GM18505 (cell line): ENCODE data around the gene DHRSX.
"Not testable (repeated sequence)": the region's sequence is repeated elsewhere in the genome, so short reads cannot be mapped to it uniquely, and the experiment has no call there.

Experiments
- ATAC-seq: cut with Tn5 transposase; IDR thresholded peaks from one replicate; pipeline ENCODE4 v1.9.1; 2021; ENCODE audit not compliant: unreplicated experiment
- POLR2A ChIP-seq: IDR thresholded peaks from 4 replicates; pipeline ENCODE4 v1.6.1; 2011; ENCODE audit warnings: borderline replicate concordance; ENCODE audit not compliant: insufficient read depth, insufficient read length; ENCODE audit errors: extremely low read depth

The DHRSX gene

DNA sequence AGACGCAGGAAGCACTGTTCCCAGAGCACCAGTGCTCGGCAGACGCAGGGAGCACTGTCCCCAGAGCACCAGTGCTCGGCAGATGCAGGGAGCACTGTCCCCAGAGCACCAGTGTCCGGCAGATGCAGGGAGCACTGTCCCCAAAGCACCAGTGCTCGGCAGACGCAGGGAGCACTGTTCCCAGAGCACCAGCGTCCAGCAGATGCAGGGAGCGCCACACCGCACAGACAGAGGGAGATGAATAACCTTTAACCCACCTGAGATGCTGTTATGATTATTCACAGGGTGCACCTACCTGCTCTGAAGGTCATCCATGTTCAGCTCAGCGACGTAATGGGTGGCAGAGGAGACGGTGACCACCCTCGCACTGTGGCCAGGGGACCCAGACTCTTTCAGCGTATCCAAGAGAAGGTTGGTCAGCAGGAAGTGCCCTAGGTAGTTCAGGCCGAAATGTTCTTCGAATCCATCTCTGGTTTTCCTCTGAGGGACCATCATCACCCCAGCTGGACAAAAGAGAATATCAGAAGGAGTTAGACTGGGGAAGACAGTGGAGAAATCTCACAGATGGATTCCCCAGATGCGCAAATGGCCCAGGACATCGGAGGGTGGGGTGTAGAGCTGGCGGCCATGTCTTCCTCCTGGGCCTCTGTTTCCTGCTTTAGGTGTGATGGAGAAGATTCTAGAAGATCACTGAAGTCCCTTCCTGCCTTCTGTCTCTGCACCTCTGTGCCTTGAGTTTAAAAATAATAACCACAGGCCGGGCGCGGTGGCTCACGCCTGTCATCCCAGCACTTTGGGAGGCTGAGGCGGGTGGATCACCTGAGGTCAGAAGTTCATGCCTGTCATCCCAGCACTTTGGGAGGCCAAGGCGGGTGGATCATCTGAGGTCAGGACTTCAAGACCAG is 234.1 kb downstream of the DHRSX start:
- TF ChIP-seq POLR2A = no peak

DNA sequence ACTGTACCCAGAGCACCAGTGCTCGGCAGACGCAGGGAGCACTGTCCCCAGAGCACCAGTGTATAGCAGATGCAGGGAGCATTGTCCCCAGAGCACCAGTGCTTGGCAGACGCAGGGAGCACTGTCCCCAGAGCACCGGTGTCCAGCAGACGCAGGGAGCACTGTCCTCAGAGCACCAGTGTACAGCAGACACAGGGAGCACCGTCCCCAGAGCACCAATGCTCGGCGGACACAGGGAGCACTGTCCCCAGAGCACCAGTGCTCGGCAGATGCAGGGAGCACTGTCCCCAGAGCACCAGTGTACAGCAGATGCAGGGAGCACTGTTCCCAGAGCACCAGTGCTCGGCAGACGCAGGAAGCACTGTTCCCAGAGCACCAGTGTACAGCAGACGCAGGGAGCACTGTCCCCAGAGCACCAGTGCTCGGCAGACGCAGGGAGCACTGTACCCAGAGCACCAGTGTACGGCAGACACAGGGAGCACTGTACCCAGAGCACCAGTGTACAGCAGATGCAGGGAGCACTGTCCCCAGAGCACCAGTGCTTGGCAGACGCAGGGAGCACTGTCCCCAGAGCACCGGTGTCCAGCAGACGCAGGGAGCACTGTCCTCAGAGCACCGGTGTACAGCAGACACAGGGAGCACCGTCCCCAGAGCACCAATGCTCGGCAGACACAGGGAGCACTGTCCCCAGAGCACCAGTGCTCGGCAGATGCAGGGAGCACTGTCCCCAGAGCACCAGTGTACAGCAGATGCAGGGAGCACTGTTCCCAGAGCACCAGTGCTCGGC is 234.9 kb downstream of the DHRSX start:
- ATAC-seq = not testable (repeated sequence)

More for the DNA sequence above, 234.1 kb downstream of the DHRSX start:
- no peak for ATAC-seq

DNA sequence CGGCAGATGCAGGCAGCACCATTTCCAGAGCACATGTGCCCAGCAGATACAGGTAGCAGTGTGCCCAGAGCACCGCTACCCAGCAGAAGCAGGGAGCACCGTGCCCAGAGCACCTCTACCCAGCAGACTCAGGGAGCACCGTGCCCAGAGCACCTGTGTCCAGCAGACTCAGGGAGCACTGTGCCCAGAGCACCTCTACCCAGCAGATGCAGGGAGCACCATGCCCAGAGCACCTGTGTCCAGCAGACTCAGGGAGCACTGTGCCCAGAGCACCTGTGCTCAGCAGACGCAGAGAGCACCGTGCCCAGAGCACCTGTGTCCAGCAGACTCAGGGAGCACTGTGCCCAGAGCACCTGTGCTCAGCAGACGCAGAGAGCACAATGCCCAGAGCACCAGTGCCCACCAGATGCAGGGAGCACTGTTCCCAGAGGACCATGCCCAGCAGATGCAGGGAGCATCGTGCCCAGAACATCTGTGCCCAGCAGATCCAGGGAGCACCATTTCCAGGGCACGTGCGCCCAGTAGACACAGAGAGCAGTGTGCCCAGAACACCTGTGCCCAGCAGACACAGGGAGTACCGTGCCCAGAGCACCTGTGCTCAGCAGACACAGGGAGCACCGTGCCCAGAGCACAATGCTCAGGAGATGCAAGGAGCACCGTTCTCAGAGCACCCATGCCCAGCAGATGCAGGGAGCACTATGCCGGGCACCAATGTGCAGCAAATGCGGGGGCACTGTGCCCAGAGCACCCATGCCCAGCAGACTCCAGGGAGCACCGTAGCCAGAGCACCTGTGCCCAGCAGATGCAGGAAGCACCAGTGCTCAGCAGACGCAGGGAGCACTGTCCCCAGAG is 236.4 kb downstream of the DHRSX start:
- no peak for TF ChIP-seq POLR2A
- no peak for ATAC-seq

DNA sequence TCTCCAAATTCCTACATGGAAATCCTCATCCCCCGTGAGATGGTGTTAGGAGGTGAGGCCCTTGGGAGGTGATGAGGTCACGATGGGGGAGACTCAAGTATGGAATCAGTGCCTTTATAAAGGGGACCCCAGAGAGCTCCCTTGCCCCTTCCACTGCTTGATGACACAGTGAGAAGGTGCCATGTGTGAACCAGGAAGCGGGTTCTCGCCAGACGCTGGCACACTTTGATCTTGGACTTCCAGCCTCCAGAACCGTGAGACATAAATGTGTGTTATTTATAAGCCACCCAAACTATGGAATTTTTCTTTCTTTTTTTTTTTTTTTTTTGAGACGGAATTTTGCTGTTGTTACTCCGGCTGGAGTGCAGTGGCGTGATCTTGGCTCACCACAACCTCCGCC is 237.6 kb downstream of the DHRSX start:
- ATAC-seq = no peak
- no peak for TF ChIP-seq POLR2A

DNA sequence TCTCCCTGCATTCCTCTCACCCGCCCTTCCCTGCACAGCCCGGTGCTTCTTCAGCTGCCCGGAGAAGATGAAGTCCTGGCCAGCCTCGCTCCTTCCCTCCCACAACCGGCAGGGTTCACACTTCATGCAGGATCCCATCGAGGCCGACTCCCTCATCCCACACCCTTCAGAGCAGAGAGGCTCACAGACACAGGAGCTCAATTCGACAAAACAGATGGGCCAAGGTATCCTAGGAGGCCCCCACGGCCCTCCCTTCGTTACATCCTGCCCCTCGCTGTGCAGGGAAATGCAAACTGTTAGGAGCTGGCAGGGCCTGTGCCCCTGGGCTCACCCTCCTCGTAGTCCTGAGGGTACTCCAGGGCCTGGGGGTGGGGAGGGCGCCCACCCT is 238.1 kb downstream of the DHRSX start:
- TF ChIP-seq POLR2A = no peak
- ATAC-seq = no peak

DNA sequence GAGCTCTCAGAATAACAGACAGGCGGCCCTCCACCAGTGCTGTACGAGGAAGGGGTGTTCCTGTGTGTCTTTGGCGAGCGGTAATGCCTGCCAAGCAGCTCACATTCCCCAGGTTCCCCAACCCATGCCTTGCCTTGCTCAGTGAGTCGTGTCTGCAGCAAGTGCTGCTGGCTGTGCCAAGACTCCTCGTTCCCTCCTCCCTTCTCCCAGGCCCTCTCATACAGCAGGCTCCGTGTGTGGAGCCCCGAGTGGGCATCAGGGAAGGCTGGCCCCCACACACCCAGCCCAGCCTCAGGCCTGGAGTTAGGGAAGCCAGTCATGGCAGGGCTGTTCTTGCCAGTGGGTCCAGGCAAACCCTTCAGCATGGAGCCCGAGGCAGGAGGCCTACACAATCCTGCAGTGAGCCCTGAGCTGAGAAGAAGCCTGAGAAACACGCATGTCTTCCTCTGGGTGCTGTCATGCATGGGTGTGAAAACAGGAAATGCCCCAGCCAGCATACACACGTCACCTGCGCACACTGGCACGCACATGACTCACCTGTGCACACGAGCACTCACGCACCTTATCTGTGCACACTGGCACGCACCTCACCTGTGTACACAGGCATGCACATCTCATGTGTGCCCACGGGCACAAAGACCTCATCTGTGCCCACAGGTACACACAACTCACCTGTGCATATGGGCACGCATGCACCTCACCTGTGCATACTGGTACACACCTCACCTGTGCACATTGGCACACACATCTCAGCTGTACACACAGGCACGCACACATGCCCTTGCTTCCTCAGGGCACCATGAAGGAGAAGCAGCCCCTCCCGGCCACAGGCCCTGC is 238.7 kb downstream of the DHRSX start:
- no peak for TF ChIP-seq POLR2A
- ATAC-seq = no peak

DNA sequence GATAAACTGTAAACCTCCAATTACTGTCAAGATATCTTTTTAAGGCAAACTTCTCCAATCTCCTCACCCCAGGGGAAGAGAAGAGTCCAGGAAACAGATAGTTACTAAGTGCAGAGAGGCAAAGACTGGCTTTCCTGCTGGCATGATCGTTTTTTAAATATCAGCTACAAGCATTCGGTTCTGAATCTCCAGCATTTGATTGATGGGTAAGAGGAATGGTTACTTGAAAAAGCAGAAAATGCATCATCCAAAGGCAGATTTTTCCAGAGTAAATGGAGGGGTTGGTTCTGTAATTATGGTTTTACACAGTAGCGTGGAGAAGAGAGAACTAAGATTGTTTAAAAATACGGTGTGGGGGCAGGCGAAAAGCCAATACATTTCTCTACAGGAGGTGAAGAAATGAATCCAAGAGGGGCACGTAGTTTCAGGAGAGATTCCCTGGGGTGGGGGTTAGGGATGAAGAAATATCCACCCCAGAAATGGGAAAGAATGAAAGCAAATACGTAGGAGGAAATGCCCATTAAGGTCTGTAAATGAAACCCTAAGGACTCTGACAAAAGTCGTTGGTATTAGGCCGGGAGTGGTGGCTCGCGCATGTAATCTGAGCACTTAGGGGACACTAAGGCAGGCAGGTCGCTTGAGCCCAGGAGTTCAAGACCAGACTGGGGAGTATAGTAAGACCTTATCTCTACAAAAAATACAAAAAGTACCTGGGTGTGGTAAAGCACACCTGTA is 248.3 kb downstream of the DHRSX start:
- ATAC-seq = no peak
- TF ChIP-seq POLR2A = no peak

DNA sequence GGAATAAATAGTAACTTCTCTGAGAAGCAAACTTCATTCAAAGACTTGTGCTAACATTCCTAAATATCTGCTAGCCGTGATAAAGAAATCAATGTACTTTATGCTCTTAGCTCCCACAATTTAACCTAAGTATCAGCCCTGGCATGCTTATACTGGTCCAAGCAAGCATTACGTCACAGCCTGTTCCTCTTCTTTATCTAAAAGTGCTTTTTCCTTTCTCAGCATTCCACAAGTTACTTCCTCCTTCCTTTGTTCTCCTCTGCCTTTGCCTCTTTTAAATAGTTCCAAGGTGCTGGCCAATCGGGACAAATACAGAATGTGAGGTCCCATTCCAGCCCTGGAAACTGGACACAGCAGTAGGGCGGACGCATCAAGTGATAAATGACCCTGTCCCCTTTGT is 249.6 kb downstream of the DHRSX start:
- TF ChIP-seq POLR2A = no peak
- ATAC-seq = no peak

DNA sequence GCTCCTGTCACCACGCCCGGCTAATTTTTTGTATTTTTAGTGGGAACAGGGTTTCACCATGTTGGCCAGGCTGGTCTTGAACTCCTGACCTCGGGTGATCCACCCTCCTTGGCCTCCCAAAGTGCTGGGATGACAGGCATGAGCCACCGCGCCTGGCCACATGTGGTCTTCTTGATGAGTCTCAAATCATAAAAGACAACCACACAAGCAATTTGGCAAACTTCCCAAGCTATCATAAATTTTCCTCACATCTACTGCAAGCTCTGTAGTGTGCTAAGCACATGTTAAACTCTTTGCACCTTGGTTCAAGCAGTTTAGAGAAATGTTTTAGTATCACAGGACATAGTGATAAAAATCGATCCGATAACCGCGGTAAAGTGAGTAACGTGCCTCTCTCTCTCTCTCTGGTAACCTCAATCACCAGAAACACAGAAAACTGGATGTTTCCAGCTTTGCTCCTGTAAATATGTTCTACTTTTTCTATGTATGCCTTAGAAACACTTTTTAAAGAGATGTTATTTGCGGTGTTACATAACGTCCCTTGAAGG is 256.8 kb downstream of the DHRSX start:
- no peak for TF ChIP-seq POLR2A

DNA sequence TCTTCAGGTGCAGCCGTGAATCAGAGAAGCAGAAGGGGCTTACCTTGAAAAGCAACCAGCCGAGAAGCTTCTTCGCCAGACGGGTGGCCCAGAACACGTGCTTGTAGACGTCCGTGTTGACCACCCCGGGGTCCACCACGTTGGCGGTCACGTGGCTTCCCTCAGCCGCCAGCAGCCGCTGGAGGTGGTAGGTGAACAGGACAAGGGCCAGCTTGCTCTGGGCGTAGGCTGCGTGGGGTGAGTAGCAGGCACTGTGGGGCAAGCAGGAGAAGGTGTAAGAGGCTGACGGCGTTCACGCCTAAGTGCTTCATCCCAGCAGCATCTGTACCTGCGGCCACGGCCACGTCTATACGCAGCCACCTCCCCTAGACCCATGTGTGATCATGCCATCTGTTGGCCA is 257.8 kb downstream of the DHRSX start:
- ATAC-seq = no peak
- TF ChIP-seq POLR2A = no peak

More for the DNA sequence above, 256.8 kb downstream of the DHRSX start:
- ATAC-seq = no peak

DNA sequence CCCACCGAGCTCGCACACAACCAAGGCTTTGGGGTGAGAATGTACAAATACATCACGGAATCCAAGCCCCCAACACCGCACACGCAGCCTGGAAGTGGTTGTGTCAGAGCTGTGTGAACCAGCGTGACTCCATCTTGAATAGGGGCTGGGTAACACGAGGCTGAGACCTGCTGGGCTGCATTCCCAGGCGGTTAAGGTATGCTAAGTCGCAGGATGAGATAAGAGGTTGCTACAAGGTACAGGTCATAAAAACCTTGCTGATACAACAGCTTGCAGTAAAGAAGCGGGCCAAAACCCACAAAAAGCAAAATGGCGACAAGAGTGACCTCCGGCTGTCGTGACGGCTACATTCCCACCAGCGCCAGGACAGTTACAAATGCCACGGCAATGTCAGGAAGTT is 258.4 kb downstream of the DHRSX start:
- no peak for ATAC-seq
- no peak for TF ChIP-seq POLR2A

DNA sequence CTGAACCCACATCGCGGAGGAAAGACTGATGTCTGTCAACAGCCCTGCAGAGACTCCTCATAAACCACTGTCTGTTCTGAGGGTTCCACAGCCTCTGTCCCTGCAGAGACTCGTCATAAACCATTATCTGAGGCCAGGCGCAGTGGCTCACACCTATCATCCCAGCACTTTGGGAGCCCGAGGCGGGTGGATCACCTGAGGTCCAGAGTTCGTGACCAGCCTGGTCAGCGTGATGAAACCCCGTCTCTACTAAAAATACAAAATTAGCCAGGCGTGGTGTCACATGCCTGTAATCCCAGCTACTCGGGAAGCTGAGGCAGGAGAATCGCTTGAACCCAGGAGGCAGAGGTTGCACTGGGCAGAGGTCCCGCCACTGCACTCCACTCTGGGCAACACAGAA is 259.3 kb downstream of the DHRSX start:
- ATAC-seq = not testable (repeated sequence)

DNA sequence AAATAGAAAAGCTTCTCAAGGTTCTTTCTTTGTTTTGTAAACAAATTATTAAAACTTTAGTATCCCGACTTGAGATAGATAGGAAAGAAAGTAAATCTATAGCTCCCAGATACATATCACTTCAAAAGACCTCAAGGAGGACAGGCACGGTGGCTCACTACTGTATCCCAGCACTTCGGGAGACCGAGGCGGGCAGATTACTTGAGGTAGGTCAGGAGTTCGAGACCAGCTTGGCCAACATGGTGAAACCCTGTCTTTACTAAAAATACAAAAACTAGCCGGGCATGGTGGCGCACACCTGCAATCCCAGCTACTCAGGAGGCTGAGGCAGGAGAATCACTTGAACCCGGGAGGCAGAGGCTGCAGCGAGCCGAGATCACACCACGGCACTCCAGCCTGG is 260.0 kb downstream of the DHRSX start:
- ATAC-seq = not testable (repeated sequence)
